Measurements from ENCODE around the gene COL4A2. TPM values are rescaled to one million over a fixed set of nuclear protein-coding genes. Genes with fewer than 3 reads are reported as not detected.
"Not testable (repeated sequence)": the region's sequence is repeated elsewhere in the genome, so short reads cannot be mapped to it uniquely, and the experiment has no call there.

Gene COL4A2
- total and polyA plus RNA-seq, 7 experiments from 2014 or later: 0.05 TPM; not detected in 6

DNA sequence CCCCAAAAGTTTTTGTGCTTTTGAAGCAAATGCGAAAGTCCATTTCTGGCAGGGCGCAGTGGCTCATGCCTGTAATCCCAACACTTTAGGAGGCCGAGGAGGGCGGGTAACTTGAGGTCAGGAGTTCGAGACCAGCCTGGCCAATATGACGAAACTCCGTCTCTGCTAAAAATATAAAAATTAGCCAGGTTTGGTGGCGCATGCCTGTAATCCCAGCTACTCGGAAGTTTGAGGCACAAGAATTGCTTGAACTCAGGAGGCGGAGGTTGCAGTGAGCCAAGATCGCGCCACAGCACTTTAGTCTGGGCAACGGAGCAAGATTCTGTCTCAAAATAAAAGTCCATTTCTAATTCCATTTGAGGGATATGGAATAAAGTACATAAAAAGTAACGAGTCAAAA, 88.5 kb downstream of the COL4A2 start:
- peaks cover 60 to 87% (median 69%) of the 10 kb centered on the region in 5 donors for H3K27me3 Mint-ChIP-seq
- H3K4me3 Mint-ChIP-seq; H3K9me3 ChIP-seq (ENCODE audit: control insufficient read depth in 2 of 3, low read length in 3 of 3); POLR2A ChIA-PET; H3K36me3 ChIP-seq (ENCODE audit: control insufficient read depth in 2 of 3, insufficient read depth in 3 of 3, low read length in 3 of 3); H3K27ac ChIP-seq (ENCODE audit: low read depth, low read length); H3K4me3 ChIP-seq (ENCODE audit: low read length); H3K4me1 ChIP-seq (ENCODE audit: control insufficient read depth in 2 of 2, insufficient read depth in 2 of 2, low read length in 2 of 2); H3K27ac Mint-ChIP-seq; H3K9me3 Mint-ChIP-seq; H3K36me3 Mint-ChIP-seq; H3K27me3 ChIP-seq (ENCODE audit: control insufficient read depth in 2 of 2, insufficient read depth in 2 of 2, low read length in 2 of 2); H3K4me1 Mint-ChIP-seq; ATAC-seq; CTCF ChIA-PET; intact Hi-C loops (cut with micrococcal nuclease); DNase-seq: not testable (repeated sequence)

DNA sequence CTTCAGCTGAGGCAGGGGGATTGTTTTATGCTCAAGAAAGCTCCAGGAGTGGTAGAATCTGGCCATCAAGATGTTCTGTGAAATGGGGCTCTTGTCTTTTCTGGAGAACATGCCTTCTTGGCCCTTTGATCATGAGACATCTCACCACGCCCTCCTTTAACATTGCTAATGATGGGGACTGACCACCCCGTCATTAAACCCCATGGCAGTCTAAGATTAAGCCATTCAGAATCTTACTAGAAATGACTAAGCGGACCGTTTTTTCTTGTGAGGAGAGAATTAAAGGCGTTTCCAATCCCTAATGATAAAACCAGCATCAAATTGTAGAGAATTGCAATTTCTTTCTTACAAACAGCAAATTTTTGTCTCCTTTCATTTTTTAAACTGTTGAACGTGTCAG, 89.4 kb downstream of the COL4A2 start:
- POLR2A ChIA-PET: no interaction called here
- no peaks in the 10 kb centered on the region for H3K27me3 ChIP-seq (ENCODE audit: control insufficient read depth in 2 of 2, insufficient read depth in 2 of 2, low read length in 2 of 2)
- H3K36me3 ChIP-seq (ENCODE audit: control insufficient read depth in 2 of 3, insufficient read depth in 3 of 3, low read length in 3 of 3): no peaks in the 10 kb centered on the region
- no peaks in the 10 kb centered on the region for H3K36me3 Mint-ChIP-seq
- H3K4me3 Mint-ChIP-seq: no peak overlapping the region
- DNase-seq (no peak), ATAC-seq (no peak)
- peaks cover 59 to 78% (median 64%) of the 10 kb centered on the region in 5 donors for H3K27me3 Mint-ChIP-seq
- H3K9me3 ChIP-seq (ENCODE audit: control insufficient read depth in 2 of 3, low read length in 3 of 3): no peaks in the 10 kb centered on the region
- H3K27ac ChIP-seq (ENCODE audit: low read depth, low read length): no peak overlapping the region
- peaks cover 0 to 3% (median 0%) of the 10 kb centered on the region in 7 donors for H3K4me1 Mint-ChIP-seq
- H3K9me3 Mint-ChIP-seq: peaks cover 0 to 2% (median 0%) of the 10 kb centered on the region in 11 donors
- H3K4me3 ChIP-seq (ENCODE audit: low read length): no peak overlapping the region
- intact Hi-C loops (cut with micrococcal nuclease): no loop called here
- H3K27ac Mint-ChIP-seq: no peak overlapping the region
- CTCF ChIA-PET: no interaction called here
- no peaks in the 10 kb centered on the region for H3K4me1 ChIP-seq (ENCODE audit: control insufficient read depth in 2 of 2, insufficient read depth in 2 of 2, low read length in 2 of 2)

DNA sequence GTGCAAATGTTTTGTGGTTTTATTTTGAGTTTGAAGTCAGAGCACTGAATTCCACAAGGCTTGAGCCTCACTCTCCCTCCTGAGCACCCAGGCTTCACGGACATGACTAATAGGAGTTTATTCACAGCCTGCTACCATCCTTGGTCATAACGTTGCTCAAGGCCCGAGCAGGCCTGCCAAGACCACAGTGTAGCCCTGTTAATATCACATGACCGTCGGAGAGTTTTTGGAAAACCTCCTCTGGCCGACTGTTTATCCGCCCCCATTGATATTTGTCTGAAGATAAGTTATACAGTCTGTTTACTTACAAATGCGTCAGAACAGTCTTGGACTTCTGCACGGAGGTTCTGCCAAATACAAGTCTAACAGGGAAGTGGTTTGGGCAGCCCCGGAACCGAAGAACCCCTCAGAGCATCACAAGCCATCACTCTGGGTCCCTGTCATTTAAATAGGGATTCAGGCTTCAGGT, 89.9 kb downstream of the COL4A2 start:
- no peaks in the 10 kb centered on the region for H3K27me3 ChIP-seq (ENCODE audit: control insufficient read depth in 2 of 2, insufficient read depth in 2 of 2, low read length in 2 of 2)
- H3K9me3 ChIP-seq (ENCODE audit: control insufficient read depth in 2 of 3, low read length in 3 of 3): no peaks in the 10 kb centered on the region
- H3K4me1 ChIP-seq (ENCODE audit: control insufficient read depth in 2 of 2, insufficient read depth in 2 of 2, low read length in 2 of 2): no peaks in the 10 kb centered on the region
- H3K27ac Mint-ChIP-seq: no peak overlapping the region
- DNase-seq (no peak), ATAC-seq (no peak)
- no peaks in the 10 kb centered on the region for H3K36me3 Mint-ChIP-seq
- intact Hi-C loops (cut with micrococcal nuclease): no loop called here
- peaks cover 0 to 3% (median 0%) of the 10 kb centered on the region in 7 donors for H3K4me1 Mint-ChIP-seq
- no peaks in the 10 kb centered on the region for H3K36me3 ChIP-seq (ENCODE audit: control insufficient read depth in 2 of 3, insufficient read depth in 3 of 3, low read length in 3 of 3)
- H3K9me3 Mint-ChIP-seq: peaks cover 0 to 2% (median 0%) of the 10 kb centered on the region in 11 donors
- no peak overlapping the region for H3K27ac ChIP-seq (ENCODE audit: low read depth, low read length)
- CTCF ChIA-PET: no interaction called here
- H3K27me3 Mint-ChIP-seq: peaks cover 59 to 73% (median 65%) of the 10 kb centered on the region in 5 donors
- no peak overlapping the region for H3K4me3 ChIP-seq (ENCODE audit: low read length)
- H3K4me3 Mint-ChIP-seq: no peak overlapping the region
- POLR2A ChIA-PET: no interaction called here

DNA sequence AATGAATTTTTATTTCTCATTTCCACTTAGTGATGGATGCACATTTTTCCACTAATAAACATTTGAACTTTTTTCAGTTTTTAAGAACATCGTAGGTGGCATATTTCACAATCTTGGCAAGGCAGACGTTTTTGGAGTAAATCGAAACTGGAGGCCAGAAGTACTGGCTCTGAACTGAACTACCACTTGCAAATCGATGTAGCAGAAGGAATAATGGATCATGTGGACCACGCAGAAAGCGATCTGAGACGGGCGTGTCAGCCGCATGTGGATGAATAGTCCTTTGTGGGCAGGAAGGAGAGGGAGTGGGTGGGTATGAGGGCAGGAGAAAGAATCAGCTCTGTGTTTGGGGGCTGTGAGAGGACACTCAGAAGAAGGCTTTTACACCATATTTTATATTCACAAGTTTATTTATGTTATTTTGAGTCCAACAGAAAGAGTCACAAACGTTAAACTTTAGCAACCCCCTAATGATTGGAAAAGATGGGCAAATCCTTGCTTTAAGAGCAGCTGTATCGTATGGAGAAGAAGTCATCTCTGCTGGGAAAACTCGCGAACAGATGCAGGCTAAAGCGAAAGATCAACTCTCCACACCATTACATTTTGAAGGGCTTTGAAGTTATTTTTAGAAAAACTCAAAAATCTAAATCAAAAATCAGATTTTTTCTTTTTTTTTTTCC, 90.5 kb downstream of the COL4A2 start:
- Mint-ChIP-seq H3K27ac (no peak overlapping the region), H3K4me1 (peaks cover 0 to under 1% (median 0%) of the 10 kb centered on the region in 7 donors), H3K36me3 (no peaks in the 10 kb centered on the region), H3K4me3 (no peak overlapping the region), H3K9me3 (no peaks in the 10 kb centered on the region), H3K27me3 (peaks cover 55 to 69% (median 65%) of the 10 kb centered on the region in 5 donors)
- Histone ChIP-seq H3K9me3 (ENCODE audit: control insufficient read depth in 2 of 3, low read length in 3 of 3) (no peaks in the 10 kb centered on the region), H3K27ac (ENCODE audit: low read depth, low read length) (no peak overlapping the region), H3K4me1 (ENCODE audit: control insufficient read depth in 2 of 2, insufficient read depth in 2 of 2, low read length in 2 of 2) (no peaks in the 10 kb centered on the region), H3K36me3 (ENCODE audit: control insufficient read depth in 2 of 3, insufficient read depth in 3 of 3, low read length in 3 of 3) (no peaks in the 10 kb centered on the region), H3K27me3 (ENCODE audit: control insufficient read depth in 2 of 2, insufficient read depth in 2 of 2, low read length in 2 of 2) (no peaks in the 10 kb centered on the region), H3K4me3 (ENCODE audit: low read length) (no peak overlapping the region)
- intact Hi-C loops (cut with micrococcal nuclease): no loop called here
- ATAC-seq (no peak), DNase-seq (no peak)
- POLR2A ChIA-PET: no interaction called here
- CTCF ChIA-PET: no interaction called here

DNA sequence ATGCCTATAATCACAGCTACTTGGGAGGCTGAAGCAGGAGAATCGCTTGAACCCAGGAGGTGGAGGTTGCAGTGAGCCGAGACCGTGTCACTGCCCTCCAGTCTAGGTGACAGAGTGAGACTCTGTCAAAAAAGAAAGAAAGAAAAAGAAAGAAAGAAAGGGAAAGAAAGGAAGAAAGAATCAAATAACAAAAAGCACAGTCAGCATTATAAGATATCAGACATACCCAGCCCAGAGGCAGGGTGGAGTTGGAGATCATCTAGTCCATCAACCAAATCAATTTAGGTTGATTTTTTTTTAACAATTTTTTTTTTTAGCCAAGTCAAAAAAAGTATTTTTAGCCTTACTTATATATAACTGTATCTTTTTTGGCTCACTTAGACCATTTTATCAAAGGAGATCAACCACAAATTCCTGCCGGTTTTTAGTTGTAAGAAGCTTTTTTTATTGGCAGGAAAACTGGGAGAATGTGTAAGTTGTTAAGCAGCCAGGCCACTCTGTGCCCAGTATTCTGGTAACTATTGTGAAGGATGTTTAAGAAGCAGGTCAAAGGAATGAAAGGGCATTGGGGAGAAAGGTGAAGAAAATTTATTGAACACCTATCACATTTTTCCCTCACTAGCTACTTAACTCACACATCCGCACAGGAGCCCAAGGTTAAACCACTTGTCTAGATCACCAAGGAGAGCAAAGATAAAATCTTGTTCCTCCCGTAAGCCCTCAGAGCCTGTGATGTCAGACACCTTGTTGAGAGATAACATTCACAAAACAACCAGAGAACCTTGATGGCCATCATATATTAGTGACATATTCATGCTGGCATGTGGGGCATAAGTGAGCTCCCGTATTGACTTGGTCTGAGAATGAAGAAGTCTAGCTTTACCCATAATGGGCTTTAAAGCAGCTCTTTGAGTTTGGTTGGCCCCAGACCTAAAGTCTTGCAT, 91.8 kb downstream of the COL4A2 start:
- Histone ChIP-seq H3K9me3 (ENCODE audit: control insufficient read depth in 2 of 3, low read length in 3 of 3) (no peaks in the 10 kb centered on the region), H3K36me3 (ENCODE audit: control insufficient read depth in 2 of 3, insufficient read depth in 3 of 3, low read length in 3 of 3) (no peaks in the 10 kb centered on the region), H3K27ac (ENCODE audit: low read depth, low read length) (no peak overlapping the region), H3K4me3 (ENCODE audit: low read length) (no peak overlapping the region), H3K27me3 (ENCODE audit: control insufficient read depth in 2 of 2, insufficient read depth in 2 of 2, low read length in 2 of 2) (no peaks in the 10 kb centered on the region), H3K4me1 (ENCODE audit: control insufficient read depth in 2 of 2, insufficient read depth in 2 of 2, low read length in 2 of 2) (no peaks in the 10 kb centered on the region)
- CTCF ChIA-PET: interaction anchor here (1.2 kb wide), 1 partner anchor 13 kb away, joined by 3 read pairs; no protein-coding TSS in a partner anchor
- Mint-ChIP-seq H3K36me3 (no peaks in the 10 kb centered on the region), H3K27ac (no peak overlapping the region), H3K9me3 (no peaks in the 10 kb centered on the region), H3K4me3 (no peak overlapping the region), H3K4me1 (no peaks in the 10 kb centered on the region), H3K27me3 (peaks cover 54 to 72% (median 69%) of the 10 kb centered on the region in 5 donors)
- no peak for ATAC-seq
- POLR2A ChIA-PET: no interaction called here
- intact Hi-C loops (cut with micrococcal nuclease): no loop called here
- no peak for DNase-seq

DNA sequence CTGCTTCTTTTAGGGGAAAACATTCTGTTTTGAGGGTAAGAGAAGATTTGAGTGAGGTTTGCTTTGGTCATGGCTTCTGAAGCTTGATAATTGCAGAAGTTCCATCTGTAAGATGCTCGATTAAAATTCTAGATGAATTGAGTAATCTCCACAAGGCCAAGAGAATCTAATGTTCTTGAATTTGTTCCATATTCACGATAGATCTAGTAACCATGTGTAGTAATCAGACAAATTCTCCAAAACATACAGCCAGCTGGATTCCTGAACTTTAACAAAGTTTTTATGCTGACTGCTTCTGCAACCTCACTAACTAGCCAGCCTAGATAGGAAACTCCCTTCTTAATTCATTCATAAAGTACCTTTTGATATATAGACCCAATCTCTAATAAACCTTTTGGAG, 92.7 kb downstream of the COL4A2 start:
- intact Hi-C loops (cut with micrococcal nuclease): no loop called here
- no peak overlapping the region for H3K27ac Mint-ChIP-seq
- DNase-seq (no peak), ATAC-seq (no peak)
- no peaks in the 10 kb centered on the region for H3K9me3 Mint-ChIP-seq
- H3K9me3 ChIP-seq (ENCODE audit: control insufficient read depth in 2 of 3, low read length in 3 of 3): no peaks in the 10 kb centered on the region
- no peaks in the 10 kb centered on the region for H3K4me1 ChIP-seq (ENCODE audit: control insufficient read depth in 2 of 2, insufficient read depth in 2 of 2, low read length in 2 of 2)
- no peak overlapping the region for H3K4me3 Mint-ChIP-seq
- no peaks in the 10 kb centered on the region for H3K4me1 Mint-ChIP-seq
- H3K36me3 Mint-ChIP-seq: no peaks in the 10 kb centered on the region
- no peak overlapping the region for H3K27ac ChIP-seq (ENCODE audit: low read depth, low read length)
- peaks cover 50 to 76% (median 69%) of the 10 kb centered on the region in 5 donors for H3K27me3 Mint-ChIP-seq
- CTCF ChIA-PET: interaction anchor here (1.2 kb wide), 1 partner anchor 12 kb away, joined by 3 read pairs; no protein-coding TSS in a partner anchor
- POLR2A ChIA-PET: no interaction called here
- no peak overlapping the region for H3K4me3 ChIP-seq (ENCODE audit: low read length)
- no peaks in the 10 kb centered on the region for H3K36me3 ChIP-seq (ENCODE audit: control insufficient read depth in 2 of 3, insufficient read depth in 3 of 3, low read length in 3 of 3)
- H3K27me3 ChIP-seq (ENCODE audit: control insufficient read depth in 2 of 2, insufficient read depth in 2 of 2, low read length in 2 of 2): no peaks in the 10 kb centered on the region
